Cardiac muscle cell (in vitro differentiated cells and primary cell): ENCODE measurements around the gene TFR2. TPM values are rescaled to one million over a fixed set of nuclear protein-coding genes. Genes with fewer than 3 reads are reported as not detected.

Source experiments
- DNase-seq, 2 donors: peaks; one replicate each; pipeline versions ENCODE4 v3.0.0 to v3.0.0-alpha.2; 2010 to 2017; ENCODE audit warnings: low read depth in 1 of 2, low spot score in 1 of 2
- H3K27ac ChIP-seq: fragments of 200-600 bp; sonication (generic); 2 replicates; pipeline ENCODE4 v1.5.1; 2016
- H3K27me3 ChIP-seq: fragments of 200-600 bp; sonication (generic); 2 replicates; pipeline ENCODE4 v1.6.0; 2016; ENCODE audit warnings: control low read depth
- H3K36me3 ChIP-seq: fragments of 200-600 bp; sonication (generic); 2 replicates; pipeline ENCODE4 v1.5.1; 2016; ENCODE audit warnings: control low read depth
- H3K4me1 ChIP-seq: fragments of 200-600 bp; sonication (generic); 2 replicates; pipeline ENCODE4 v1.8.1; 2017; ENCODE audit warnings: low read depth, mild to moderate bottlenecking, mixed run types
- H3K4me3 ChIP-seq: fragments of 200-600 bp; sonication (generic); 2 replicates; pipeline ENCODE4 v1.5.1; 2016; ENCODE audit warnings: mild to moderate bottlenecking
- H3K9me3 ChIP-seq: fragments of 200-600 bp; sonication (generic); 2 replicates; pipeline ENCODE4 v1.5.1; 2017; ENCODE audit warnings: low read depth, mild to moderate bottlenecking, control low read depth
- CTCF ChIP-seq: IDR thresholded peaks from 2 replicates; pipeline ENCODE4 v1.5.1; 2012; ENCODE audit warnings: low read depth, mild to moderate bottlenecking, low read length
- polyA plus RNA-seq: library from polyadenylated mRNA; unstranded; fragments of >200 nt; fragmentation: Nextera tagmentation; extraction: Ambion mirVana; gene quantifications from 2 replicates; pipeline ENCODE4 v1.2.1, GENCODE V29; 2016
- total RNA-seq: library from RNA; depleted of rRNA; stranded (reverse); fragments of >200 nt; gene quantifications from 2 replicates; pipeline ENCODE4 v1.2.3, GENCODE V29; 2016

The TFR2 gene
- total and polyA plus RNA-seq, 2 experiments from 2014 or later, result 0.89 TPM; not detected in 1

GRCh38 chr7:100679927-100680575 is 38.7 kb upstream of the TFR2 start:
- DNase-seq, result peak in 1 of 2 donors; percentile 30
- peaks cover 4% of the 10 kb centered on the region for H3K4me1 ChIP-seq
- peak overlapping the region; percentile 68 for H3K27ac ChIP-seq
- TF ChIP-seq CTCF, result no peak
- H3K9me3 ChIP-seq, result no peaks in the 10 kb centered on the region
- peaks cover 46% of the 10 kb centered on the region for H3K36me3 ChIP-seq
- no peaks in the 10 kb centered on the region for H3K27me3 ChIP-seq
- no peak overlapping the region for H3K4me3 ChIP-seq

- no peak for DNase-seq
- H3K27ac ChIP-seq, result peak overlapping the region; percentile 68
- H3K9me3 ChIP-seq, result no peaks in the 10 kb centered on the region
- no peak for TF ChIP-seq CTCF
- H3K36me3 ChIP-seq, result peaks cover 40% of the 10 kb centered on the region
- no peak overlapping the region for H3K4me3 ChIP-seq
- H3K4me1 ChIP-seq, result peaks cover 4% of the 10 kb centered on the region
- H3K27me3 ChIP-seq, result no peaks in the 10 kb centered on the region
Measured at GRCh38 chr7:100679129-100679926, 38.0 kb upstream of the TFR2 start.

GRCh38 chr7:100678291-100678984 is 37.1 kb upstream of the TFR2 start:
- DNase-seq, result no peak
- Histone ChIP-seq H3K4me3 (no peak overlapping the region), H3K36me3 (peaks cover 34% of the 10 kb centered on the region), H3K4me1 (peaks cover 4% of the 10 kb centered on the region), H3K27ac (peak overlapping the region; percentile 68), H3K9me3 (no peaks in the 10 kb centered on the region), H3K27me3 (no peaks in the 10 kb centered on the region)
- no peak for TF ChIP-seq CTCF

- Histone ChIP-seq H3K4me3 (no peak overlapping the region), H3K9me3 (no peaks in the 10 kb centered on the region), H3K27ac (no peak overlapping the region), H3K4me1 (peaks cover 4% of the 10 kb centered on the region), H3K36me3 (peaks cover 31% of the 10 kb centered on the region), H3K27me3 (no peaks in the 10 kb centered on the region)
- no peak for TF ChIP-seq CTCF
- DNase-seq, result no peak
Measured at GRCh38 chr7:100677308-100678267, 36.2 kb upstream of the TFR2 start.
